GM12878 (cell line): ENCODE results near the gene PPT2. TPM values are rescaled to one million over a fixed set of nuclear protein-coding genes. Genes with fewer than 3 reads are reported as not detected.

Source experiments
- ATAC-seq: fragments of 200-7000 bp; cut with Tn5 transposase; 3 replicates; pipeline ENCODE4 v1.9.1; 2020; ENCODE audit warnings: mild to moderate bottlenecking, moderate library complexity
- BruUV-seq: library from RNA; stranded (reverse); fragments of 400-500 nt; replicated peaks from 2 replicates; lab custom pipeline; 2021; lab: Mats Ljungman, UMichigan
- CTCF ChIA-PET: fragments of 300-600 bp; sonication (Branson Sonifier 250); formaldehyde crosslinking; extraction: SDS; loops from one replicate; lab custom pipeline; 2021; ENCODE audit warnings: inconsistent platforms; lab: Yijun Ruan, JAX
- POLR2A ChIA-PET: fragments of 350-600 bp; formaldehyde crosslinking; extraction: SDS; loops from one replicate; lab custom pipeline; 2021; ENCODE audit warnings: inconsistent platforms; lab: Charles Lee
- RAD21 ChIA-PET: fragments of 300-600 bp; sonication (Branson Sonifier 250); formaldehyde crosslinking; loops from one replicate; lab custom pipeline; 2023; ENCODE audit warnings: antibody characterized with exemption; ENCODE audit not compliant: unreplicated experiment; lab: Charles Lee
- SMC1A ChIA-PET: fragments of 300-600 bp; sonication (Branson Sonifier 250); formaldehyde crosslinking; loops from one replicate; lab custom pipeline; 2023; ENCODE audit not compliant: unreplicated experiment, uncharacterized antibody; lab: Charles Lee
- DNase-seq: peaks from one replicate; pipeline ENCODE4 v3.0.0-alpha.2; 2011; ENCODE audit warnings: low read depth, low spot score
- FAIRE-seq: peaks from 3 replicates; lab custom pipeline; 2011; peaks lifted over from hg19 to GRCh38; lab: Jason Lieb, UNC
- H2AFZ ChIP-seq: 2 replicates; pipeline ENCODE4 v1.6.0; 2011; ENCODE audit warnings: low read depth, low read length, control low read depth; ENCODE audit not compliant: control insufficient read depth
- H3K27ac ChIP-seq: 2 replicates; pipeline ENCODE4 v1.5.1; 2011; ENCODE audit warnings: control low read depth; ENCODE audit not compliant: control insufficient read depth, insufficient read depth
- H3K27me3 ChIP-seq, 2 experiments: replicated peaks in 1 of 2; 2 replicates each; pipeline versions ENCODE4 v1.6.0 to v1.6.1; 2011; ENCODE audit warnings: low read length in 1 of 2; ENCODE audit not compliant: control insufficient read depth in 2 of 2, insufficient read depth in 2 of 2
- H3K36me3 ChIP-seq, 2 experiments: 2 replicates each; pipeline ENCODE4 v1.5.1; 2011; ENCODE audit warnings: low read length in 1 of 2; ENCODE audit not compliant: control insufficient read depth in 2 of 2, insufficient read depth in 2 of 2
- H3K4me1 ChIP-seq: 2 replicates; pipeline ENCODE4 v1.6.1; 2011; ENCODE audit warnings: mild to moderate bottlenecking, low read length, moderate library complexity, mixed read lengths; ENCODE audit not compliant: control insufficient read depth, insufficient read depth
- H3K4me2 ChIP-seq: 2 replicates; pipeline ENCODE4 v1.6.0; 2011; ENCODE audit warnings: control low read depth; ENCODE audit not compliant: control insufficient read depth, insufficient read depth
- H3K4me3 ChIP-seq: fragments of 200-600 bp; sonication (generic); 2 replicates; pipeline ENCODE4 v1.5.1; 2016
- H3K79me2 ChIP-seq: 2 replicates; pipeline ENCODE4 v1.6.0; 2011; ENCODE audit warnings: low read length; ENCODE audit not compliant: control insufficient read depth, insufficient read depth
- H3K9ac ChIP-seq: 2 replicates; pipeline ENCODE4 v1.8.0; 2011; ENCODE audit warnings: low read length, control low read depth, mixed read lengths; ENCODE audit not compliant: control insufficient read depth, insufficient read depth
- H3K9me3 ChIP-seq: replicated peaks from 3 replicates; pipeline ENCODE4 v1.5.1; 2011; ENCODE audit warnings: mild to moderate bottlenecking, low read length; ENCODE audit not compliant: control insufficient read depth, insufficient read depth
- H4K20me1 ChIP-seq: 2 replicates; pipeline ENCODE4 v1.6.0; 2011; ENCODE audit not compliant: control insufficient read depth, insufficient read depth
- BACH1 ChIP-seq: fragments of 450-650 bp; IDR thresholded peaks from 2 replicates; pipeline ENCODE4 v1.6.1; 2017; ENCODE audit warnings: mild to moderate bottlenecking, borderline replicate concordance
- CBFB ChIP-seq: IDR thresholded peaks from 2 replicates; pipeline ENCODE4 v1.6.1; 2016; ENCODE audit warnings: antibody characterized with exemption, low read depth
- CUX1 ChIP-seq: IDR thresholded peaks from 2 replicates; pipeline ENCODE4 v1.6.1; 2012; ENCODE audit warnings: improper control_type of control experiment, low read depth, low read length; ENCODE audit not compliant: insufficient replicate concordance
- MEF2A ChIP-seq: IDR thresholded peaks from 2 replicates; pipeline ENCODE4 v1.6.1; 2011; ENCODE audit warnings: low read depth, mild to moderate bottlenecking, low read length, moderate library complexity; ENCODE audit not compliant: insufficient read depth
- MXI1 ChIP-seq: fragments of 150-350 bp; IDR thresholded peaks from 2 replicates; pipeline ENCODE4 v1.6.1; 2011; ENCODE audit warnings: low read depth, mild to moderate bottlenecking, inconsistent platforms, low read length, improper control_type of control experiment
- NBN ChIP-seq: fragments of 450-650 bp; IDR thresholded peaks from 2 replicates; pipeline ENCODE4 v1.6.1; 2016
- SKIL ChIP-seq: fragments of 450-650 bp; IDR thresholded peaks from 2 replicates; pipeline ENCODE4 v1.6.1; 2017; ENCODE audit warnings: mild to moderate bottlenecking, low read depth, inconsistent platforms; ENCODE audit not compliant: poor library complexity, severe bottlenecking
- SMAD5 ChIP-seq: IDR thresholded peaks from 2 replicates; pipeline ENCODE4 v1.6.1; 2016; ENCODE audit warnings: antibody characterized with exemption, low read depth
- ZNF687 ChIP-seq: fragments of 450-650 bp; IDR thresholded peaks from 2 replicates; pipeline ENCODE4 v1.6.1; 2017; ENCODE audit warnings: mild to moderate bottlenecking, moderate library complexity
- WGBS: methylation state at CpG from one replicate; pipeline ENCODE4 v1.1.6; 2016; ENCODE audit warnings: low lambda C conversion rate; ENCODE audit not compliant: insufficient replicate concordance, insufficient coverage; ENCODE audit errors: missing lambda C conversion rate; 5-methylcytosine and 5-hydroxymethylcytosine counted together
- in situ Hi-C: fragments of 300-500 bp; cut with MboI; formaldehyde crosslinking; loops from 9 replicates; pipeline ENCODE4 v1.14.3; 2018; ENCODE audit warnings: mixed read lengths
- intact Hi-C: fragments of 100-400 bp; cut with micrococcal nuclease; formaldehyde crosslinking; loops from one replicate; pipeline ENCODE4 v1.14.2; 2022; ENCODE audit not compliant: unreplicated experiment
- polyA plus RNA-seq, 11 experiments: library from polyadenylated mRNA; depleted of rRNA in 4 of 11; unstranded in 6 of 11; stranded (reverse) in 5 of 11; fragments of >200 nt; fragmentation: Nextera tagmentation in 4 of 11; fragmentation: Illumina TruSeq in 1 of 11; extraction: Ambion mirVana in 4 of 11; extraction: Trizol in 1 of 11; gene quantifications; 1 replicate in 1 of 11; 2 replicates in 10 of 11; pipeline versions ENCODE4 v1.2.1 to v1.2.3, GENCODE V29; 2011 to 2016; ENCODE audit warnings: inconsistent platforms in 2 of 11, missing spikeins in 2 of 11, low read depth in 1 of 11
- total RNA-seq, 4 experiments: library from RNA; depleted of rRNA in 3 of 4; stranded (reverse); fragments of >200 nt in 3 of 4; fragmentation: Illumina TruSeq in 1 of 4; extraction: Trizol in 1 of 4; gene quantifications; 2 replicates each; pipeline versions ENCODE4 v1.2.1 to v1.2.3, GENCODE V29; 2013 to 2021

PPT2 gene
- total and polyA plus RNA-seq, 10 of the 15 experiments (the other 5 are each of a cell fraction or from before 2014, with no cell fraction given) = 1.3 to 25.5 (median 5.5) TPM

- ChIA-PET SMC1A (no interaction called here), CTCF (no interaction called here), RAD21 (no interaction called here), POLR2A (interaction anchor here (0.5 kb wide), 1 partner anchor 24 kb away, joined by 3 read pairs; no protein-coding TSS in a partner anchor)
- Histone ChIP-seq H3K36me3 (no peaks in the 10 kb centered on the region), H3K4me3 (no peak overlapping the region), H3K27me3 (no peaks in the 10 kb centered on the region), H3K27ac (no peak overlapping the region), H3K4me1 (peaks cover 10% of the 10 kb centered on the region), H3K79me2 (peaks cover 2% of the 10 kb centered on the region), H2AFZ (no peak overlapping the region), H3K9ac (no peak overlapping the region), H3K9me3 (no peaks in the 10 kb centered on the region), H3K4me2 (no peak overlapping the region), H4K20me1 (no peaks in the 10 kb centered on the region)
- WGBS = 44% methylated on average over 13 of the region's 13 CpGs
- no peak for TF ChIP-seq ZNF687
- no peak for TF ChIP-seq MEF2A
- TF ChIP-seq SKIL = no peak
- TF ChIP-seq BACH1 = no peak
- no peak for TF ChIP-seq MXI1
- TF ChIP-seq CUX1 = no peak
- no peak for TF ChIP-seq CBFB
- no peak for TF ChIP-seq SMAD5
- TF ChIP-seq NBN = no peak
- no TSS peak for BruUV-seq
- FAIRE-seq (no peak), DNase-seq (no peak), ATAC-seq (no peak)
- in situ Hi-C loops = no loop called here
- intact Hi-C loops = no loop called here
These were observed 47.0 kb downstream of the PPT2 start for GRCh38 chr6:32200711-32201475.
